ENCODE results near the gene SGTA.
"Not testable (repeated sequence)": the region's sequence is repeated elsewhere in the genome, so short reads cannot be mapped to it uniquely, and the experiment has no call there.

SGTA gene

GRCh38 chr19:2782936-2783780, at the start of gene SGTA:
Gene SGTA (minus strand): TSS chr19:2783273. CDS start chr19:2769068, 14,205 bp downstream.
- peak; percentile 87 to 91 for DNase-seq (ENCODE audit: low read depth in 1 of 2, low spot score in 1 of 2)

- no peak for DNase-seq (ENCODE audit: low read depth in 1 of 2, low spot score in 1 of 2)
These were observed 44.9 kb upstream of the SGTA start for GRCh38 chr19:2827840-2828489.

- DNase-seq (ENCODE audit: low read depth in 1 of 2, low spot score in 1 of 2): no peak
These were observed 43.9 kb upstream of the SGTA start for GRCh38 chr19:2827022-2827421.

- DNase-seq (ENCODE audit: low read depth in 1 of 2, low spot score in 1 of 2): no peak
These were observed 41.1 kb upstream of the SGTA start for GRCh38 chr19:2824129-2824528.

GRCh38 chr19:2823646-2824045, 40.6 kb upstream of the SGTA start:
- DNase-seq (ENCODE audit: low read depth in 1 of 2, low spot score in 1 of 2): no peak

GRCh38 chr19:2822846-2823245, 39.8 kb upstream of the SGTA start:
- no peak for DNase-seq (ENCODE audit: low read depth in 1 of 2, low spot score in 1 of 2)

- no peak for DNase-seq (ENCODE audit: low read depth in 1 of 2, low spot score in 1 of 2)
These were observed 37.1 kb upstream of the SGTA start for GRCh38 chr19:2820112-2820702.

GRCh38 chr19:2819540-2820111, 36.6 kb upstream of the SGTA start, which contains the start of gene ZNF554:
Gene ZNF554 (plus strand): TSS chr19:2819868. CDS start chr19:2820072, 204 bp downstream.
- peak; percentile 97 to 98 for DNase-seq (ENCODE audit: low read depth in 1 of 2, low spot score in 1 of 2)

- not testable (repeated sequence) for DNase-seq (ENCODE audit: low read depth in 1 of 2, low spot score in 1 of 2)
These were observed 34.3 kb upstream of the SGTA start for GRCh38 chr19:2817237-2817829.

- DNase-seq (ENCODE audit: low read depth in 1 of 2, low spot score in 1 of 2): no peak
These were observed 33.6 kb upstream of the SGTA start for GRCh38 chr19:2816641-2817040.

GRCh38 chr19:2815923-2816322, 32.9 kb upstream of the SGTA start:
- no peak for DNase-seq (ENCODE audit: low read depth in 1 of 2, low spot score in 1 of 2)

- DNase-seq (ENCODE audit: low read depth in 1 of 2, low spot score in 1 of 2): no peak
These were observed 32.1 kb upstream of the SGTA start for GRCh38 chr19:2815191-2815614.

GRCh38 chr19:2814426-2814825, 31.4 kb upstream of the SGTA start:
- no peak for DNase-seq (ENCODE audit: low read depth in 1 of 2, low spot score in 1 of 2)

GRCh38 chr19:2813235-2814160, 30.4 kb upstream of the SGTA start:
- DNase-seq (ENCODE audit: low read depth in 1 of 2, low spot score in 1 of 2): no peak

GRCh38 chr19:2812414-2813234, 29.6 kb upstream of the SGTA start:
- no peak for DNase-seq (ENCODE audit: low read depth in 1 of 2, low spot score in 1 of 2)

- no peak for DNase-seq (ENCODE audit: low read depth in 1 of 2, low spot score in 1 of 2)
These were observed 28.8 kb upstream of the SGTA start for GRCh38 chr19:2811735-2812413.

GRCh38 chr19:2811221-2811722, 28.2 kb upstream of the SGTA start:
- no peak for DNase-seq (ENCODE audit: low read depth in 1 of 2, low spot score in 1 of 2)
